ENCODE measurements around the gene CYP1A1.
"Not testable (repeated sequence)": the region's sequence is repeated elsewhere in the genome, so short reads cannot be mapped to it uniquely, and the experiment has no call there.

The CYP1A1 gene

GRCh38 chr15:74738239-74738638 lies 12.9 kb upstream of the CYP1A1 start:
- not testable (repeated sequence) for DNase-seq (ENCODE audit: low read depth in 2 of 3, low spot score in 1 of 3)

GRCh38 chr15:74735305-74735704 lies 10.0 kb upstream of the CYP1A1 start:
- no peak for DNase-seq (ENCODE audit: low read depth in 2 of 3, low spot score in 1 of 3)

- DNase-seq (ENCODE audit: low read depth in 2 of 3, low spot score in 1 of 3), result no peak
These were observed 7.9 kb upstream of the CYP1A1 start for GRCh38 chr15:74733269-74733668.

- DNase-seq (ENCODE audit: low read depth in 2 of 3, low spot score in 1 of 3), result no peak
These were observed 7.5 kb upstream of the CYP1A1 start for GRCh38 chr15:74732846-74733245.

GRCh38 chr15:74730619-74731316 lies 5.4 kb upstream of the CYP1A1 start:
- no peak for DNase-seq (ENCODE audit: low read depth in 2 of 3, low spot score in 1 of 3)

- DNase-seq (ENCODE audit: low read depth in 2 of 3, low spot score in 1 of 3), result not testable (repeated sequence)
These were observed 4.0 kb upstream of the CYP1A1 start for GRCh38 chr15:74729372-74729771.

GRCh38 chr15:74728699-74729098 lies 3.4 kb upstream of the CYP1A1 start:
- not testable (repeated sequence) for DNase-seq (ENCODE audit: low read depth in 2 of 3, low spot score in 1 of 3)

GRCh38 chr15:74727727-74728126 lies 2.4 kb upstream of the CYP1A1 start:
- no peak for DNase-seq (ENCODE audit: low read depth in 2 of 3, low spot score in 1 of 3)

GRCh38 chr15:74726774-74727164 lies 1.4 kb upstream of the CYP1A1 start:
- DNase-seq (ENCODE audit: low read depth in 2 of 3, low spot score in 1 of 3), result no peak

- peak in 2 of 3 donors; percentile 24 to 39 for DNase-seq (ENCODE audit: low read depth in 2 of 3, low spot score in 1 of 3)
These were observed 781 bp upstream of the CYP1A1 start for GRCh38 chr15:74725845-74726773.

GRCh38 chr15:74724570-74725224 lies 631 bp downstream of the CYP1A1 start:
- DNase-seq (ENCODE audit: low read depth in 2 of 3, low spot score in 1 of 3), result no peak

- DNase-seq (ENCODE audit: low read depth in 2 of 3, low spot score in 1 of 3), result no peak
These were observed 1.5 kb downstream of the CYP1A1 start for GRCh38 chr15:74723754-74724334.

- DNase-seq (ENCODE audit: low read depth in 2 of 3, low spot score in 1 of 3), result no peak
These were observed 2.1 kb downstream of the CYP1A1 start for GRCh38 chr15:74723187-74723586.

- no peak for DNase-seq (ENCODE audit: low read depth in 2 of 3, low spot score in 1 of 3)
These were observed 2.7 kb downstream of the CYP1A1 start for GRCh38 chr15:74722591-74722990.

- DNase-seq (ENCODE audit: low read depth in 2 of 3, low spot score in 1 of 3), result no peak
These were observed 8.7 kb downstream of the CYP1A1 start for GRCh38 chr15:74716651-74717050.

- DNase-seq (ENCODE audit: low read depth in 2 of 3, low spot score in 1 of 3), result no peak
These were observed 13.0 kb downstream of the CYP1A1 start for GRCh38 chr15:74712311-74712710.

- DNase-seq (ENCODE audit: low read depth in 2 of 3, low spot score in 1 of 3), result no peak
These were observed 14.8 kb downstream of the CYP1A1 start for GRCh38 chr15:74710319-74711094.

GRCh38 chr15:74709892-74710291 lies 15.4 kb downstream of the CYP1A1 start:
- no peak for DNase-seq (ENCODE audit: low read depth in 2 of 3, low spot score in 1 of 3)

- DNase-seq (ENCODE audit: low read depth in 2 of 3, low spot score in 1 of 3), result no peak
These were observed 16.3 kb downstream of the CYP1A1 start for GRCh38 chr15:74709011-74709410.

GRCh38 chr15:74696808-74697207 lies 28.5 kb downstream of the CYP1A1 start:
- DNase-seq (ENCODE audit: low read depth in 2 of 3, low spot score in 1 of 3), result no peak

GRCh38 chr15:74696398-74696729 lies 29.0 kb downstream of the CYP1A1 start:
- no peak for DNase-seq (ENCODE audit: low read depth in 2 of 3, low spot score in 1 of 3)
